Activated CD4-positive, alpha-beta memory T cell treated with anti-CD3 and anti-CD28 coated beads, Interleukin-2, amount 10 ng/mL, durations not matched to agents 7 days and 5 days (primary cell): ENCODE results near the gene SLC1A4. TPM values are rescaled to one million over a fixed set of nuclear protein-coding genes. Genes with fewer than 3 reads are reported as not detected.

ENCODE experiments used
- CTCF ChIA-PET: fragments of 350-600 bp; sonication (Branson Sonifier 250); formaldehyde crosslinking; loops from one replicate; lab custom pipeline; 2021; ENCODE audit warnings: antibody characterized with exemption, inconsistent platforms; lab: Charles Lee
- POLR2A ChIA-PET: fragments of 350-600 bp; sonication (Branson Sonifier 250); formaldehyde crosslinking; loops from one replicate; lab custom pipeline; 2021; ENCODE audit warnings: antibody characterized with exemption; lab: Charles Lee
- DNase-seq: peaks from one replicate; pipeline ENCODE4 v3.0.0-alpha.2; 2020
- H3K27ac Mint-ChIP-seq: one replicate; pipeline ENCODE4 v1.8.0; 2021; ENCODE audit warnings: mild to moderate bottlenecking, mixed read lengths
- H3K27me3 Mint-ChIP-seq: one replicate; pipeline ENCODE4 v1.8.0; 2021; ENCODE audit warnings: mixed read lengths
- H3K36me3 Mint-ChIP-seq: one replicate; pipeline ENCODE4 v1.8.0; 2021; ENCODE audit warnings: low read depth, mixed read lengths
- H3K4me1 Mint-ChIP-seq: one replicate; pipeline ENCODE4 v1.8.0; 2021; ENCODE audit warnings: mixed read lengths
- H3K4me3 Mint-ChIP-seq: one replicate; pipeline ENCODE4 v1.8.0; 2021; ENCODE audit warnings: mild to moderate bottlenecking, mixed read lengths
- H3K9me3 Mint-ChIP-seq: one replicate; pipeline ENCODE4 v1.8.0; 2021; ENCODE audit warnings: mixed read lengths
- total RNA-seq, 2 experiments: library from RNA; stranded (reverse); gene quantifications; one replicate each; pipeline ENCODE4 v1.2.3, GENCODE V29; 2021

The SLC1A4 gene
- 10 to 100 TPM; 75.1 to 79.7 TPM for total RNA-seq

GRCh38 chr2:64989126-64989981 is at the start of gene SLC1A4:
TSS of gene SLC1A4 (plus strand) at chr2:64989399. CDS start at chr2:64989644, 245 bp downstream.
- ChIA-PET POLR2A (interaction anchor here (0.7 to 6.2 kb wide), 21 partner anchors 7 to 1148 kb away, joined by 3 to 56 read pairs (median 6); partner anchors contain the start of genes ACTR2, CEP68, RAB1A and UGP2), CTCF (interaction anchor here (1.3 to 2.3 kb wide), 6 partner anchors 10 to 382 kb away, joined by 3 to 17 read pairs (median 5); partner anchors contain the start of gene CEP68)
- DNase-seq, result peak; percentile 92
- no peaks in the 10 kb centered on the region for H3K9me3 Mint-ChIP-seq
- H3K4me1 Mint-ChIP-seq, result peaks cover 74% of the 10 kb centered on the region
- peak within 1 kb of the TSS; percentile 94 for H3K4me3 Mint-ChIP-seq
- H3K36me3 Mint-ChIP-seq, result peaks cover 39% of the 10 kb centered on the region
- peaks cover 4% of the 10 kb centered on the region for H3K27me3 Mint-ChIP-seq
- peak within 1 kb of the TSS; percentile 80 for H3K27ac Mint-ChIP-seq

- no peaks in the 10 kb centered on the region for H3K27me3 Mint-ChIP-seq
- peaks cover 56% of the 10 kb centered on the region for H3K4me1 Mint-ChIP-seq
- CTCF ChIA-PET, result interaction anchor here (1.6 to 2.0 kb wide), 2 partner anchors 24 to 50 kb away, joined by 4 to 6 read pairs; no protein-coding TSS in a partner anchor
Observed at GRCh38 chr2:64941143-64941542, 48.1 kb upstream of the SLC1A4 start.

GRCh38 chr2:64941801-64942200 is 47.4 kb upstream of the SLC1A4 start:
- H3K27me3 Mint-ChIP-seq, result no peaks in the 10 kb centered on the region
- CTCF ChIA-PET, result interaction anchor here (1.6 to 2.0 kb wide), 2 partner anchors 24 to 49 kb away, joined by 4 to 6 read pairs; no protein-coding TSS in a partner anchor
- POLR2A ChIA-PET, result interaction anchor here (0.7 to 1.6 kb wide), 2 partner anchors 19 to 46 kb away, joined by 3 to 4 read pairs; no protein-coding TSS in a partner anchor
- no peak overlapping the region for H3K4me3 Mint-ChIP-seq
- H3K4me1 Mint-ChIP-seq, result peaks cover 62% of the 10 kb centered on the region
- no peak overlapping the region for H3K27ac Mint-ChIP-seq
- H3K9me3 Mint-ChIP-seq, result no peaks in the 10 kb centered on the region
- no peak for DNase-seq
- H3K36me3 Mint-ChIP-seq, result peaks cover 5% of the 10 kb centered on the region

More at GRCh38 chr2:64941143-64941542, 48.1 kb upstream of the SLC1A4 start:
- POLR2A ChIA-PET, result no interaction called here
- H3K4me3 Mint-ChIP-seq, result no peak overlapping the region
- DNase-seq, result no peak
- H3K27ac Mint-ChIP-seq, result no peak overlapping the region
- peaks cover 2% of the 10 kb centered on the region for H3K9me3 Mint-ChIP-seq
- H3K36me3 Mint-ChIP-seq, result peaks cover 8% of the 10 kb centered on the region

- peaks cover 69% of the 10 kb centered on the region for H3K4me1 Mint-ChIP-seq
- no peaks in the 10 kb centered on the region for H3K9me3 Mint-ChIP-seq
- H3K27me3 Mint-ChIP-seq, result no peaks in the 10 kb centered on the region
- ChIA-PET POLR2A (interaction anchor here (0.7 to 1.6 kb wide), 2 partner anchors 20 to 45 kb away, joined by 3 to 4 read pairs; no protein-coding TSS in a partner anchor), CTCF (interaction anchor here (2.0 kb wide), 1 partner anchor 25 kb away, joined by 6 read pairs; no protein-coding TSS in a partner anchor)
- H3K4me3 Mint-ChIP-seq, result no peak overlapping the region
- peaks cover 5% of the 10 kb centered on the region for H3K36me3 Mint-ChIP-seq
- no peak for DNase-seq
- no peak overlapping the region for H3K27ac Mint-ChIP-seq
Observed at GRCh38 chr2:64942693-64943092, 46.5 kb upstream of the SLC1A4 start.

GRCh38 chr2:64943387-64944150 is 45.6 kb upstream of the SLC1A4 start:
- ChIA-PET CTCF (interaction anchor here (0.7 to 1.2 kb wide), 2 partner anchors 47 to 421 kb away, joined by 3 read pairs; no protein-coding TSS in a partner anchor), POLR2A (interaction anchor here (1.6 to 5.3 kb wide), 2 partner anchors 21 to 46 kb away, joined by 4 to 56 read pairs; partner anchors contain the start of gene SLC1A4)
- Mint-ChIP-seq H3K4me3 (no peak overlapping the region), H3K27ac (no peak overlapping the region), H3K36me3 (peaks cover 5% of the 10 kb centered on the region), H3K4me1 (peaks cover 74% of the 10 kb centered on the region), H3K9me3 (no peaks in the 10 kb centered on the region), H3K27me3 (no peaks in the 10 kb centered on the region)
- no peak for DNase-seq

- no peak for DNase-seq
- ChIA-PET POLR2A (interaction anchor here (1.6 to 5.3 kb wide), 2 partner anchors 22 to 45 kb away, joined by 3 to 56 read pairs; partner anchors contain the start of gene SLC1A4), CTCF (interaction anchor here (1.1 to 3.7 kb wide), 3 partner anchors 25 to 46 kb away, joined by 3 to 27 read pairs (median 3); no protein-coding TSS in a partner anchor)
- Mint-ChIP-seq H3K36me3 (peaks cover 5% of the 10 kb centered on the region), H3K4me1 (peaks cover 66% of the 10 kb centered on the region), H3K9me3 (no peaks in the 10 kb centered on the region), H3K27me3 (no peaks in the 10 kb centered on the region), H3K27ac (peak overlapping the region; percentile 34), H3K4me3 (no peak overlapping the region)
Observed at GRCh38 chr2:64944484-64944883, 44.7 kb upstream of the SLC1A4 start.

GRCh38 chr2:64945973-64946768 is 43.0 kb upstream of the SLC1A4 start:
- POLR2A ChIA-PET, result interaction anchor here (0.7 to 5.3 kb wide), 19 partner anchors 9 to 422 kb away, joined by 3 to 56 read pairs (median 4); partner anchors contain the start of genes ACTR2, AFTPH, CEP68 and RAB1A
- H3K4me3 Mint-ChIP-seq, result peak overlapping the region; percentile 68
- peaks cover 5% of the 10 kb centered on the region for H3K36me3 Mint-ChIP-seq
- no peaks in the 10 kb centered on the region for H3K27me3 Mint-ChIP-seq
- H3K9me3 Mint-ChIP-seq, result no peaks in the 10 kb centered on the region
- CTCF ChIA-PET, result interaction anchor here (0.9 to 3.7 kb wide), 7 partner anchors 11 to 196 kb away, joined by 3 to 27 read pairs (median 4); partner anchors contain the start of gene RAB1A
- peaks cover 58% of the 10 kb centered on the region for H3K4me1 Mint-ChIP-seq
- DNase-seq, result peak; percentile 84
- H3K27ac Mint-ChIP-seq, result peak overlapping the region; percentile 94

GRCh38 chr2:64946769-64947247 is 42.4 kb upstream of the SLC1A4 start:
- no peak for DNase-seq
- peak overlapping the region; percentile 68 for H3K4me3 Mint-ChIP-seq
- peak overlapping the region; percentile 94 for H3K27ac Mint-ChIP-seq
- ChIA-PET POLR2A (interaction anchor here (0.6 to 5.3 kb wide), 15 partner anchors 9 to 423 kb away, joined by 3 to 56 read pairs (median 4); partner anchors contain the start of genes ACTR2, AFTPH, CEP68 and RAB1A), CTCF (interaction anchor here (0.9 to 3.7 kb wide), 6 partner anchors 10 to 183 kb away, joined by 3 to 27 read pairs (median 6); partner anchors contain the start of gene RAB1A)
- H3K9me3 Mint-ChIP-seq, result no peaks in the 10 kb centered on the region
- H3K27me3 Mint-ChIP-seq, result no peaks in the 10 kb centered on the region
- peaks cover 5% of the 10 kb centered on the region for H3K36me3 Mint-ChIP-seq
- peaks cover 57% of the 10 kb centered on the region for H3K4me1 Mint-ChIP-seq

DNA sequence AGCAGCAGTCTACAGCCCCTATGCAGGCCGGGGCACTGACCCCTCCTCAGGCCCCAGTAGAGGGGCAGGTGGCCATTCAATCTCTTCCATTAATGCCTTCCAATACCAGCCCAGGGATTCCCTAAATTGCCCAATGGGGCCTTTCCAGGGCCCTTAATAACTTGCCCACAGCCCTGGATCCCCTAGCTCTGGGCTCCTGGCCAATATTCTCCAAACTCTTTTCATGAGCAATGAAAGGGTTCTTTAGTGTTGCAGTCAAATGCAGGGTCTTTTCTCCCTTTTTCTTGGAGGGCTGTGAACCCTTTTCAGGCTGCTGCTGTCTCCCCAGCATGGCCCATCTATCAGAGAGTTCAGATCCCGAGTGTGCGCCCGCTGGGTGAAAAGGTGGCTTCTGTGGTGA is 41.3 kb upstream of the SLC1A4 start:
- Mint-ChIP-seq H3K27ac (peak overlapping the region; percentile 40), H3K36me3 (peaks cover 5% of the 10 kb centered on the region), H3K4me1 (peaks cover 50% of the 10 kb centered on the region), H3K4me3 (no peak overlapping the region), H3K27me3 (no peaks in the 10 kb centered on the region), H3K9me3 (no peaks in the 10 kb centered on the region)
- POLR2A ChIA-PET, result interaction anchor here (0.8 to 5.3 kb wide), 8 partner anchors 11 to 182 kb away, joined by 3 to 56 read pairs (median 6); partner anchors contain the start of genes CEP68, RAB1A and SLC1A4
- CTCF ChIA-PET, result interaction anchor here (0.7 to 3.7 kb wide), 6 partner anchors 9 to 115 kb away, joined by 3 to 27 read pairs (median 4); no protein-coding TSS in a partner anchor
- no peak for DNase-seq

DNA sequence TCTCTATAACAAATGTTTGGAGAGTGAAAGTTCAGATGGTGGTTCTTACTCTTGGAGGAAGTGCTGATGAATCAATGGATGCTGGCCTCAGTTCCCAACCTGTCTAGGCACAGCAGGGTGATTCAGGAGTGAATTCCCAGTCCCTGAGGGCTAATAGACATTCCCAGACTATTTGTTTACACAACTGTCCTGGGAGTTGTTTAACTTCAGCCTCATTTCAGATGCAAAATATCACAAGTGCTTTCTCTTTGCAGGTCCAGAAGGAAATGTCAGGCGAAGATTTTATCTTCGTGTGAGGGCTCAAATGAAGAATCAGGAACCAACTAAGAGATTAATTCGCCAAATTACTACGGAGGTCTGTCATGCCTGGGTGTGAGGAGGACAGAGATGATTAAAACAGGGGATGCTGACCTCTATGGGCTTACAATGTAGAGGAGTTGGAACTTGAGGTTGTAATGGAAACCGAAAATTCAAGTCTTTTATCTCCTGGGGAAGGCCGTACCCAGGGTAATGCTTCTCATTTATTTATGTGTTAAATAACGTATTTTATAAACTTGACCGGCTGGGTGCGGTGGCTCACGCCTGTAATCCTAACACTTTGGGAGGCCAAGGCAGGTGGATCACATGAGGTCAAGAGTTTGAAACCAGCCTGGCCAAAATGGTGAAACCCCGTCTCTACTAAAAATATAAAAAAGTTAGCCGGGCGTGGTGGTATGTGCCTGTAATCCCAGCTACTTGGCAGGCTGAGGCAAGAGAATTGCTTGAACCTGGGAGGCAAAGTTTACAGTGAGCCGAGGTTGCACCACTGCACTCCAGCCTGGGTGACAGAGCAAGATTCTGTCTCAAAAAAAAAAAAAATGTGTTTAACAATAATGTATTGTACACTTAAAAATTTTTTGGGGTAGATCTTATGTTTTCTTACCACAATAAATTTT is 38.7 kb upstream of the SLC1A4 start:
- Mint-ChIP-seq H3K4me3 (no peak overlapping the region), H3K9me3 (peaks cover 3% of the 10 kb centered on the region), H3K27me3 (no peaks in the 10 kb centered on the region), H3K4me1 (peaks cover 39% of the 10 kb centered on the region), H3K36me3 (peaks cover under 1% of the 10 kb centered on the region), H3K27ac (no peak overlapping the region)
- DNase-seq, result no peak
- ChIA-PET CTCF (interaction anchor here (0.9 kb wide), 1 partner anchor 42 kb away, joined by 3 read pairs; no protein-coding TSS in a partner anchor), POLR2A (no interaction called here)
